Lung (tissue), 12 donors: Measurements from ENCODE around the gene EMC1. TPM values are rescaled to one million over a fixed set of nuclear protein-coding genes. Genes with fewer than 3 reads are reported as not detected.
A peak's percentile ranks its signal among the peaks of the same experiment; 100 is the strongest.

Source experiments
- ATAC-seq: fragments of 200-7000 bp; cut with Tn5 transposase; one replicate; pipeline ENCODE4 v1.9.1; 2020; ENCODE audit warnings: moderate number of reproducible peaks; ENCODE audit not compliant: insufficient read depth, low FRiP score
- DNase-seq, 3 donors: peaks; one replicate each; pipeline ENCODE4 v3.0.0-alpha.2; 2013 to 2017
- H3K27ac ChIP-seq, 2 donors: one replicate each; pipeline ENCODE4 v1.5.1; 2013; ENCODE audit warnings: mild to moderate bottlenecking in 2 of 2, moderate library complexity in 2 of 2, control low read depth in 1 of 2, inconsistent platforms in 1 of 2, low read depth in 1 of 2, low read length in 1 of 2
- H3K27me3 ChIP-seq, 3 donors: one replicate each; pipeline ENCODE4 v1.5.1; 2013; ENCODE audit warnings: low read length in 2 of 3; ENCODE audit not compliant: control insufficient read depth in 3 of 3, insufficient read depth in 3 of 3
- H3K36me3 ChIP-seq, 4 donors: one replicate each; pipeline ENCODE4 v1.5.1; 2013; ENCODE audit warnings: low read length in 4 of 4, mild to moderate bottlenecking in 1 of 4, moderate library complexity in 1 of 4; ENCODE audit not compliant: control insufficient read depth in 4 of 4, insufficient read depth in 4 of 4
- H3K4me1 ChIP-seq, 5 donors: one replicate each; pipeline ENCODE4 v1.5.1; 2013; ENCODE audit warnings: low read length in 5 of 5, mild to moderate bottlenecking in 2 of 5, moderate library complexity in 1 of 5; ENCODE audit not compliant: control insufficient read depth in 5 of 5, insufficient read depth in 5 of 5
- H3K4me3 ChIP-seq: one replicate; pipeline ENCODE4 v1.5.1; 2013; ENCODE audit warnings: mild to moderate bottlenecking, control low read depth, moderate library complexity
- H3K9ac ChIP-seq, 2 donors: one replicate each; pipeline ENCODE4 v1.5.1; 2013; ENCODE audit warnings: low read length in 2 of 2, control low read depth in 1 of 2; ENCODE audit not compliant: insufficient read depth in 1 of 2
- H3K9me3 ChIP-seq, 4 donors: one replicate each; pipeline ENCODE4 v1.5.1; 2013; ENCODE audit warnings: low read length in 3 of 4, mild to moderate bottlenecking in 1 of 4, moderate library complexity in 1 of 4; ENCODE audit not compliant: control insufficient read depth in 4 of 4, insufficient read depth in 3 of 4
- WGBS, 2 donors: extraction: QIAGEN DNeasy Blood & Tissue Kit; methylation state at CpG; one replicate each; pipeline ENCODE4 v1.1.7; 2013; 5-methylcytosine and 5-hydroxymethylcytosine counted together
- polyA plus RNA-seq, 2 donors: library from polyadenylated mRNA; stranded (reverse); fragments of 200-250 nt; gene quantifications; one replicate each; pipeline ENCODE4 v1.2.1, GENCODE V29; 2013
- total RNA-seq, 2 donors: library from RNA; depleted of rRNA in 1 of 2; stranded (reverse); fragments of >200 nt in 1 of 2; gene quantifications; one replicate each; pipeline ENCODE4 v1.2.1, GENCODE V29; 2014 to 2021
- TF ChIP-seq, protein P1 (sequence below): IDR thresholded peaks from 2 replicates; pipeline ENCODE4 v1.5.1; 2012; ENCODE audit warnings: mild to moderate bottlenecking; ENCODE audit errors: control extremely low read depth, extremely low read depth
- donor health status: control.
- donor health status: control.
- donor health status: Bipolar disorder and iron deficiency.
- donor health status: healthy.
- donor health status: DM: yes; HTN: yes; CAD: no.

EMC1 gene
- total and polyA plus RNA-seq, 4 donors: 12.1 to 52.7 (median 36.5) TPM

DNA sequence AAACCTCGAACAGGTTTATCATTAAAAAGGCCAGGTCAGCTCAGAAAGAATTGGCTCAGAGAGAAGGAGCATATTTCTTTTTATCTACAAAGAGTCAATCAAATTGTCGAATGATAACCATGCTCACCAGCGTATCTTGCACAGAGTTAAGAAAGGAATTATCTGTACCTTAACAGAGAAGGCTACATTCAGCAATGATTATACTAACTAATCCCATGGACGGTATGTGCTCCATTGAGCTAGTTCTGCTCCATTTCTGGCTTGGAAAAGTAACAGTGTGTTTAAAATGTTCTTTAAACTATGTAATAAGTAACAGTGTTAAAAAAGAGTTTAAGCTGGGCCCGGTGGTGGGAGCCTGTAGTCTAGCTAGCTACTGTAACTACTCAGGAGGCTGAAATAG lies 45.5 kb downstream of the EMC1 start:
- Histone ChIP-seq H3K9me3 (no peaks in the 10 kb centered on the region), H3K4me3 (no peak overlapping the region), H3K36me3 (peaks cover 0 to 6% (median 4%) of the 10 kb centered on the region in 4 donors), H3K27ac (peak overlapping the region in 1 of 2 donors; percentile 1), H3K9ac (no peak overlapping the region), H3K27me3 (no peaks in the 10 kb centered on the region), H3K4me1 (peaks cover 1 to 38% (median 6%) of the 10 kb centered on the region in 5 donors)
- ATAC-seq: no peak
- WGBS, 2 donors: 85 to 92% methylated on average over 5 of the region's 5 CpGs
- TF ChIP-seq, protein P1, sequence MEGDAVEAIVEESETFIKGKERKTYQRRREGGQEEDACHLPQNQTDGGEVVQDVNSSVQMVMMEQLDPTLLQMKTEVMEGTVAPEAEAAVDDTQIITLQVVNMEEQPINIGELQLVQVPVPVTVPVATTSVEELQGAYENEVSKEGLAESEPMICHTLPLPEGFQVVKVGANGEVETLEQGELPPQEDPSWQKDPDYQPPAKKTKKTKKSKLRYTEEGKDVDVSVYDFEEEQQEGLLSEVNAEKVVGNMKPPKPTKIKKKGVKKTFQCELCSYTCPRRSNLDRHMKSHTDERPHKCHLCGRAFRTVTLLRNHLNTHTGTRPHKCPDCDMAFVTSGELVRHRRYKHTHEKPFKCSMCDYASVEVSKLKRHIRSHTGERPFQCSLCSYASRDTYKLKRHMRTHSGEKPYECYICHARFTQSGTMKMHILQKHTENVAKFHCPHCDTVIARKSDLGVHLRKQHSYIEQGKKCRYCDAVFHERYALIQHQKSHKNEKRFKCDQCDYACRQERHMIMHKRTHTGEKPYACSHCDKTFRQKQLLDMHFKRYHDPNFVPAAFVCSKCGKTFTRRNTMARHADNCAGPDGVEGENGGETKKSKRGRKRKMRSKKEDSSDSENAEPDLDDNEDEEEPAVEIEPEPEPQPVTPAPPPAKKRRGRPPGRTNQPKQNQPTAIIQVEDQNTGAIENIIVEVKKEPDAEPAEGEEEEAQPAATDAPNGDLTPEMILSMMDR: no peak
- no peak for DNase-seq

DNA sequence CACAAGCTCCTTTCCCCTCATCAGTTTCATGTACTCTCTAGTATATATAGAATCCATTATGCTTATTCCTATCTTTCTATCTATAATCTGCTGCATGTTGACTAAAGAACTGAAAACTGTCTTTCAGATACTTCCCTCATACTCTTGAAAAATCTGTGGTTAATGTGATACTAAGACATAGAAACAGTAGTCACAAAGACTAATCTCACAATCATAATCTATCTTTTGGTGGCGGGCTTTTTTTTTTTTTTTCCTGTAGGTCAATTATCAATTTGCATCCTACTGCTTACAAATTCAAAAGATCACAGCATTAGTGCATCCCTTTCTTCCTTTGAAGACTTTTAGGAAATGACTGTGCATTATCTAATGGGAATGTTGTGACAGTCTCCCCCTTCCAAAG lies 45.9 kb downstream of the EMC1 start:
- ATAC-seq (no peak), DNase-seq (no peak)
- TF ChIP-seq, protein P1: no peak
- Histone ChIP-seq H3K27ac (no peak overlapping the region), H3K4me1 (peaks cover 0 to 38% (median 6%) of the 10 kb centered on the region in 5 donors), H3K36me3 (peaks cover 0 to 5% (median 4%) of the 10 kb centered on the region in 4 donors), H3K27me3 (no peaks in the 10 kb centered on the region), H3K4me3 (no peak overlapping the region), H3K9ac (no peak overlapping the region), H3K9me3 (no peaks in the 10 kb centered on the region)
- WGBS, 2 donors: 84 to 96% methylated on average over 1 of the region's 1 CpG

DNA sequence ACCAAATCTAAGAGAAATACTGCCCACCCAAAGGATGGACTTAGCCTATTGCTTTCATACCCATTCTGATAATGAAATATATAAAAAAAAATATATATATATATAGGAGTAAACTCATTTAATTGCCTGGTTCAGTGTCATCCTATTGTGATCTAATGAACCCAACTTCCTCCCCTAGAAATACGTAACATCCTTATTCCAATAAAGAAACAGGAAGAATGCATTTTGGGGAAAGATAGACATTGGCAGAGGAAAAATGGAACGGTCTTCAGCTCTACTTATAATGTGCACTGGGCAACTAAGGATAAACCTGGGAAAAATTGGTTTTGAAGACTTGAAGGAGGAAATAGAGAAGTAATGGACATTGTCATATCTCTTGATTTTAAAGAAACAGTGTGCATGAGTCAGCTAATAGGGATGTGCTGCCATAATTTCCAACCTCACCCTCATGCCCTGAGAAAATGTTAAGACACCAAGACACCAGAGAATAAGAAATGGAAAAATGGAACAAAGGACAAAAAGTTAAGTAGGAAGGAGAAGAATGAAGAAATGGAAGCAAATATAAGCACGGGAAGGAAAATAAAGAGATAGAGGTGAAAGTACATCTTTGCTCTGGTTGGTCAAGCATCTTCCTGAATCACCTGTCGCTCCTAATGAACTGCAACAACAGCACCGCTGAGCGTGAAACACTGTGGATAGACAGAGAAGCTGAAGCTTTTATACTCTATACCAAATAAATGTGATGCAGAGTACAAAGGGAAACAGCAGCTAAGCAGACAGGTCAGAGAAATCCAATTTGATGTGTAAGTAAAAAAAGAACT lies 46.7 kb downstream of the EMC1 start:
- ATAC-seq: no peak

More for the DNA sequence above, 46.7 kb downstream of the EMC1 start:
- H3K9ac ChIP-seq: no peak overlapping the region
- TF ChIP-seq, protein P1: no peak
- H3K27me3 ChIP-seq: no peaks in the 10 kb centered on the region
- H3K4me3 ChIP-seq: no peak overlapping the region
- no peak overlapping the region for H3K27ac ChIP-seq
- no peak for DNase-seq
- peaks cover 0 to 38% (median 6%) of the 10 kb centered on the region in 5 donors for H3K4me1 ChIP-seq
- WGBS, 2 donors: 67 to 81% methylated on average over 6 of the region's 6 CpGs
- peaks cover 0 to 7% (median 2%) of the 10 kb centered on the region in 4 donors for H3K36me3 ChIP-seq
- no peaks in the 10 kb centered on the region for H3K9me3 ChIP-seq
